GM23338 (cell line): ENCODE data around the gene MBD3L2. TPM values are rescaled to one million over a fixed set of nuclear protein-coding genes. Genes with fewer than 3 reads are reported as not detected.

ENCODE experiments used
- ATAC-seq: fragments of 200-7000 bp; cut with Tn5 transposase; 3 replicates; pipeline ENCODE4 v1.9.1; 2020
- DNase-seq: peaks from one replicate; pipeline ENCODE4 v3.0.0-alpha.2; 2015; ENCODE audit warnings: low spot score
- H2AFZ ChIP-seq: fragments of 200-600 bp; sonication (generic); 2 replicates; pipeline ENCODE4 v1.8.0; 2016; ENCODE audit warnings: antibody characterized with exemption, mild to moderate bottlenecking, moderate library complexity
- H3F3A ChIP-seq: fragments of 200-600 bp; sonication (generic); replicated peaks from 2 replicates; pipeline ENCODE4 v1.8.0; 2017; ENCODE audit warnings: antibody characterized with exemption, mixed run types, low read depth
- H3K27ac ChIP-seq: fragments of 200-600 bp; sonication (generic); 2 replicates; pipeline ENCODE4 v1.6.1; 2016; ENCODE audit warnings: low read depth
- H3K27me3 ChIP-seq: fragments of 200-600 bp; sonication (generic); 2 replicates; pipeline ENCODE4 v1.8.0; 2016; ENCODE audit warnings: mild to moderate bottlenecking, mixed run types, moderate library complexity; ENCODE audit not compliant: insufficient read depth
- H3K36me3 ChIP-seq: fragments of 200-600 bp; sonication (generic); 2 replicates; pipeline ENCODE4 v1.8.0; 2016; ENCODE audit warnings: mild to moderate bottlenecking; ENCODE audit not compliant: insufficient read depth
- H3K4me1 ChIP-seq: fragments of 200-600 bp; sonication (generic); 2 replicates; pipeline ENCODE4 v1.8.0; 2016; ENCODE audit warnings: mild to moderate bottlenecking, moderate library complexity; ENCODE audit not compliant: insufficient read depth
- H3K4me2 ChIP-seq: fragments of 200-600 bp; sonication (generic); 2 replicates; pipeline ENCODE4 v1.7.1; 2017; ENCODE audit warnings: mixed run types
- H3K4me3 ChIP-seq: fragments of 200-600 bp; sonication (generic); 2 replicates; pipeline ENCODE4 v1.6.1; 2016; ENCODE audit warnings: mixed run types
- H3K79me2 ChIP-seq: fragments of 200-600 bp; sonication (generic); replicated peaks from 2 replicates; pipeline ENCODE4 v1.8.0; 2017; ENCODE audit warnings: mild to moderate bottlenecking; ENCODE audit not compliant: insufficient read depth
- H3K9me2 ChIP-seq: fragments of 200-600 bp; sonication (generic); 2 replicates; pipeline ENCODE4 v1.8.0; 2017; ENCODE audit not compliant: insufficient read depth
- H4K20me1 ChIP-seq: fragments of 200-600 bp; sonication (generic); replicated peaks from 2 replicates; pipeline ENCODE4 v1.8.0; 2017; ENCODE audit warnings: mild to moderate bottlenecking; ENCODE audit not compliant: insufficient read depth
- H3K27ac Mint-ChIP-seq: 2 replicates; pipeline ENCODE4 v1.8.0; 2020; ENCODE audit warnings: inconsistent platforms, mild to moderate bottlenecking, moderate library complexity, mixed read lengths
- H3K27me3 Mint-ChIP-seq: 3 replicates; pipeline ENCODE4 v1.8.0; 2022; ENCODE audit warnings: low read depth, mild to moderate bottlenecking, moderate library complexity, mixed read lengths, inconsistent platforms; ENCODE audit not compliant: insufficient read depth, poor library complexity
- H3K36me3 Mint-ChIP-seq: 3 replicates; pipeline ENCODE4 v1.8.0; 2021; ENCODE audit warnings: low read depth, mild to moderate bottlenecking, inconsistent platforms, moderate library complexity, mixed read lengths
- H3K4me1 Mint-ChIP-seq: 3 replicates; pipeline ENCODE4 v1.8.0; 2020; ENCODE audit warnings: mild to moderate bottlenecking, inconsistent platforms, mixed read lengths
- H3K4me3 Mint-ChIP-seq: 3 replicates; pipeline ENCODE4 v1.8.0; 2021; ENCODE audit warnings: moderate library complexity, mild to moderate bottlenecking, inconsistent platforms, mixed read lengths
- H3K9me3 Mint-ChIP-seq: 3 replicates; pipeline ENCODE4 v1.8.0; 2020; ENCODE audit warnings: moderate library complexity, mild to moderate bottlenecking, inconsistent platforms, mixed read lengths
- CREB1 ChIP-seq: fragments of 250-450 bp; sonication (Bioruptor Pico); IDR thresholded peaks from 2 replicates; pipeline ENCODE4 v1.5.0; 2020; ENCODE audit warnings: low read depth, mild to moderate bottlenecking, moderate library complexity
- ETS1 ChIP-seq: IDR thresholded peaks from 2 replicates; pipeline ENCODE4 v1.6.1; 2016; ENCODE audit warnings: antibody characterized with exemption
- EZH2phosphoT487 ChIP-seq: fragments of 200-600 bp; sonication (generic); IDR thresholded peaks from one replicate; pipeline ENCODE4 v1.8.1; 2018; ENCODE audit warnings: antibody characterized with exemption; ENCODE audit not compliant: unreplicated experiment
- JUNB ChIP-seq: IDR thresholded peaks from one replicate; pipeline ENCODE4 v1.6.1; 2016; ENCODE audit warnings: antibody characterized with exemption; ENCODE audit not compliant: unreplicated experiment
- NANOG ChIP-seq: IDR thresholded peaks from 2 replicates; pipeline ENCODE4 v1.6.1; 2016; ENCODE audit warnings: antibody characterized with exemption, borderline replicate concordance
- POLR2AphosphoS5 ChIP-seq: IDR thresholded peaks from 2 replicates; pipeline ENCODE4 v1.6.1; 2016; ENCODE audit warnings: antibody characterized with exemption, low read depth
- REST ChIP-seq: IDR thresholded peaks from one replicate; pipeline ENCODE4 v1.6.1; 2018; ENCODE audit warnings: antibody characterized with exemption; ENCODE audit not compliant: unreplicated experiment
- STAT1 ChIP-seq: IDR thresholded peaks from one replicate; pipeline ENCODE4 v1.6.1; 2016; ENCODE audit warnings: antibody characterized with exemption; ENCODE audit not compliant: unreplicated experiment
- ZNF331 ChIP-seq: fragments of 250-450 bp; sonication (Bioruptor Pico); IDR thresholded peaks from 2 replicates; pipeline ENCODE4 v1.5.0; 2020; ENCODE audit warnings: low read depth, mild to moderate bottlenecking, moderate library complexity
- polyA plus RNA-seq: library from polyadenylated mRNA; unstranded; fragments of >200 nt; fragmentation: Nextera tagmentation; extraction: Ambion mirVana; gene quantifications from 2 replicates; pipeline ENCODE4 v1.2.1, GENCODE V29; 2016
- total RNA-seq: library from RNA; depleted of rRNA; stranded (reverse); fragments of >200 nt; shearing (Covaris generic); gene quantifications from 2 replicates; pipeline ENCODE4 v1.2.3, GENCODE V29; 2014

MBD3L2 gene
- total and polyA plus RNA-seq, 2 experiments from 2014 or later: not detected

GRCh38 chr19:6999933-7000332, 49.2 kb upstream of the MBD3L2 start (continued):
- TF ChIP-seq ETS1: no peak

- no peak overlapping the region for H3K27ac Mint-ChIP-seq
- peaks cover 48% of the 10 kb centered on the region for H3K36me3 Mint-ChIP-seq
- no peak overlapping the region for H3K4me3 Mint-ChIP-seq
- Histone ChIP-seq H3F3A (no peaks in the 10 kb centered on the region), H3K36me3 (peaks cover 3% of the 10 kb centered on the region; the same call in 1 of the 2 replicates), H3K4me2 (no peak overlapping the region), H2AFZ (no peak overlapping the region), H3K27ac (no peak overlapping the region), H3K79me2 (no peaks in the 10 kb centered on the region), H4K20me1 (no peaks in the 10 kb centered on the region), H3K27me3 (no peaks in the 10 kb centered on the region), H3K9me2 (no peaks in the 10 kb centered on the region), H3K4me1 (no peaks in the 10 kb centered on the region), H3K4me3 (no peak overlapping the region)
- peaks cover 8% of the 10 kb centered on the region for H3K27me3 Mint-ChIP-seq
- no peak for ATAC-seq
- no peak for DNase-seq
- no peaks in the 10 kb centered on the region for H3K4me1 Mint-ChIP-seq
- TF ChIP-seq REST (no peak), EZH2phosphoT487 (no peak), JUNB (no peak), ETS1 (no peak), NANOG (no peak), POLR2AphosphoS5 (no peak)
- H3K9me3 Mint-ChIP-seq: peaks cover 93% of the 10 kb centered on the region
Measured at GRCh38 chr19:7000333-7000732, 48.8 kb upstream of the MBD3L2 start.

- Mint-ChIP-seq H3K36me3 (peaks cover 44% of the 10 kb centered on the region), H3K27me3 (peaks cover 6% of the 10 kb centered on the region), H3K27ac (no peak overlapping the region), H3K4me1 (no peaks in the 10 kb centered on the region), H3K4me3 (no peak overlapping the region), H3K9me3 (peaks cover 93% of the 10 kb centered on the region)
- ATAC-seq: no peak
- no peak overlapping the region for H3K27ac ChIP-seq
- H2AFZ ChIP-seq: no peak overlapping the region
- H3K36me3 ChIP-seq: peaks cover 3% of the 10 kb centered on the region; the same call in 1 of the 2 replicates
- H3K4me3 ChIP-seq: no peak overlapping the region
- H3K4me1 ChIP-seq: no peaks in the 10 kb centered on the region
- TF ChIP-seq ZNF331: no peak
- no peak for TF ChIP-seq POLR2AphosphoS5
- no peak for TF ChIP-seq CREB1 (CRISPR knock-in tag)
- no peak for TF ChIP-seq NANOG
- no peak for TF ChIP-seq STAT1
- TF ChIP-seq REST: no peak
- no peak overlapping the region for H3K4me2 ChIP-seq
- H3K9me2 ChIP-seq: no peaks in the 10 kb centered on the region
- no peaks in the 10 kb centered on the region for H3F3A ChIP-seq
- no peaks in the 10 kb centered on the region for H3K27me3 ChIP-seq
- no peaks in the 10 kb centered on the region for H3K79me2 ChIP-seq
- no peaks in the 10 kb centered on the region for H4K20me1 ChIP-seq
- DNase-seq: no peak
Measured at GRCh38 chr19:7000816-7001215, 48.3 kb upstream of the MBD3L2 start.
